ENCODE results near the gene TAB2.
"Not testable (repeated sequence)": the region's sequence is repeated elsewhere in the genome, so short reads cannot be mapped to it uniquely, and the experiment has no call there.

GRCh38 chr6:149320016-149320415 lies 2.5 kb downstream of the TAB2 start:
- TF ChIP-seq ELK4 (IDR thresholded peaks at IDR 0.05; ENCODE audit: borderline replicate concordance, low read depth, low read length); ZNF274 (IDR thresholded peaks at IDR 0.05; ENCODE audit: low read length); ZNF274 (tag by site-specific recombination; IDR thresholded peaks at IDR 0.05; ENCODE audit: borderline replicate concordance); ZNF629 (tag by site-specific recombination; IDR thresholded peaks at IDR 0.05); ZBTB7A (tag by site-specific recombination; IDR thresholded peaks at IDR 0.05; ENCODE audit: low read depth): not testable (repeated sequence)
